NCI-H345 treated with DMSO at 0.1 percent for 48 hours (cell line): Measurements from ENCODE around the gene PLBD1.

Experiments
- DNase-seq: peaks from one replicate; lab custom pipeline; 2025; ENCODE audit not compliant: unreplicated experiment; lab: John Stamatoyannopoulos, UW

The PLBD1 gene

DNA sequence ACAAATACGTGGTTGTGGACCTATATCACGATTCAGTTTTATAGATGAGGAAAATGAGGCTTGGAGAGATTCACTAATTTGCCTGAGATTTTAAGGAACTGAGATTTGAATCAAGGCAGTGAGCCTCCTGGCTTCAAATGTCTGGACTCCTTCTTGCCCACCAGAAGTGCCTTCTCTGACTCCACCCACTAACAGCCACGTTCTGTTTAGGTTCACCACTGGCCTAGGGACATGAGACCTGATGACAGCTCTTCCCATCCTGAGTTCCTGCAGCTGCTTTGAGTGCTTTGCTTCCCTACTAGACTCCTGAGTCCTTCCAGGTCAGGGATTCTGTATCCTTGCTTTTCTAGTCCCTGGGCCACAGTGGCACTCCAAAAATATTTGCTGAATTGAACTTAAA lies 57.1 kb downstream of the PLBD1 start:
- no peak for DNase-seq

DNA sequence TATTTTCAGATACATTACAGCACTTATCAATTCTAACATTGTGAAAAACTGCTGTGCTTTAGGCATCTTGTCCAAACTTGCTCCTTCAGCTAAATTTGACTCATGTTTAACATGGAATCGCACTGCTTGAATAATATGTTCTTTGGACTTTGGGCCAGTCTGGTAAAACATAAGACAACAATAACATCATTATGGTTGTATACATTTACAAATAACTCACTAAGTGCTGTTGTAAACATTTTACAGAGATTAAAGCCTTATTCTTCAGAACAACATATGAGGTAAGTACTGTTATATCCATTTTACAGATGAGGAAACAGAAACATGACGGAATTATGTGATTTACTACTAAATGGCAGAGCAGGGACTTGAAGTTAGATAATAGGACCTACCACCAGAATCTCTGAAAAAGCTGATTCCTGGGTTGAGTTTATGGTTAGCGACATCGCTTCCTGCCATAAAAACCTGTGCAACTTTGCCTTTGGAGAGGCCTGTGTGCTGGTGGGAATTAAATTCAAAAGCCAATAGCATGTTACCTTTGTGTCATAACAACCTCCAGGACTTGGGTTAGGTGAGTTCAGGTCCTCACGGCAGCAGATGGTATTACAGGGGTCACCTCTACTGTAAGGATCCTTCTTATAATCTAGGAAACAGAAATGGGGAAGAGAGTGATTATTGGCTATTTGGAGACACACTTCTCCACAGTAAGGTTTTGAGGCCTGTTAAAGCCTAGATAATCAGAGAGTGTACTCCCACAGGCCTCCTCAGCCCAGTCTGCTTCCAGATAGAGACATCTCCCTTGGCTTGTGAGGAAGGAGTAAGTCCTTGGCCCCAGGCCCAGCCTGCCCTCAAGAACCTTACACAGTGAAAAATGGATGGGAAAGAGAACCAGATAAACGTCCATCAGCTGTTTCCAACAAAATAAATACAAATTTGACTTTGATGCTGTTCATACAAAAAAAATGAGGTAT lies 61.8 kb downstream of the PLBD1 start:
- no peak for DNase-seq

DNA sequence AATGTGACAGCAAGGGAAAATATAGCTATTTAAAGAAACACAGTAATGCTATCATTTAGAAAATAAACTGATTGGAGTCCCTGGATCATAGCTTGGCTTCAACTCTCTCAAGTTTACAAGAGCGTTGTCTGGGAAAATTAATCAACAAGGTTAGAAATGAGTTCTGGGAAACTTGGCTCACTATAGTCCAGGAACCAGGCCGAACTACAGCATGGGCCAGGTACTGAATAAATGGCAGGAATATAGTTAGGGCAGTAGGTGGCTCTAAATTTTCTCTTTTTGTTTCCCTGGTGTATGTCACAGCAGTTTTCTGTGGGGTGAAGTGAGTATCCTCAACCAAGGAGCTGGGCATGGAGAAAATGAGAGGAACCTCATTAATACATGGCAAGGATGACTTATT lies 72.4 kb downstream of the PLBD1 start:
- no peak for DNase-seq

DNA sequence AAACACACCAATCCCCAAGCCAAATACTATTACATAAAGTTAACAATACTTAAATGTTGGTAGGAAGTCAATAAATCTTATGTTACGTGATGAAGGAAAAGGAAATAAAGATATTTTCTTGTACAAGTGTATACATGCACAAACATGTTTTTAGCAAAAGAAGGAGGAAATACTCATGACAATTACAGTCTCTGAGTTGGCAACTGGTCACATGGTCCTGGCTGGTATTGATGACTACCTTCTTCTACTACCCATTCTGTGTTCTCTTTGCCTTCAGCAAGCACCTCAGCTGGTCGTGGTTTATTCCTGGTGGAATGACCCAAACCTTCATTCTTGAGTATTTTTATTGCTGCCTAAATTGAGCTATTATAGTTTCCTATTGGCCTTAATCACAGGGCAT lies 84.8 kb downstream of the PLBD1 start:
- no peak for DNase-seq

DNA sequence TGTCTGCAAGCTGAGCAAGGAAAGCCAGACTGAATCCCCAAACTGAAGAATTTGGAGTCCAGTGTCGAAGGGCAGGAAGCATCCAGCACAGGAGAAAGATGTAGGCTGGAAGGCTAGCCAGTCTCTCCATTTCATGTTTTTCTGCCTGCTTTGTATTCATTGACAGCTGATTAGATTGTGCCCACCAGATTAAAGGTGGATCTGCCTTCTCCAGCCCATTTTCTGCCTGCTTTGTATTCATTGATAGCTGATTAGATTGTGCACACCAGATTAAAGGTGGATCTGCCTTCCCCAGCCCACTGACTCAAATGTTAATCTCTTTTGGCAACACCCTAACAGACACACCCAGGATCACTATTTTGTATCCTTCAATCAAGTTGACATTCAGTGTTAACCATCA lies 85.3 kb downstream of the PLBD1 start:
- no peak for DNase-seq

DNA sequence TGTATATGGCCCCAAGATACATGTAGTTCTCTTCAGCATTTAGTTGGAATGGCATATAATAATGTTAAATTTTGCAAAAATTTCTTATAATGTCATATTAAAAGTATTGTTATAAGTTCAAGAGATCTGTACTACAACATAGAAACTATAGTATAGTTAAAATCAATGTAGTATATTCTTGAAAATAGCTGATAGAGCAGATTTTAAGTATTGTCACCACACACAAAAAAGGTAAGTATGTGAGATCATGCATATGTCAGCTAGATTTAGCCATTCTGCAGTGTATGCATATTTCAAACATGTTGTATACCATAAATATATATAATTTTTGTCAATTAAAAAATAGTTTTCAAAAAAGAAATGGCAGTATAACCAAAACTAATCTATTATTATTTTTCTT lies 86.5 kb downstream of the PLBD1 start:
- DNase-seq: no peak

DNA sequence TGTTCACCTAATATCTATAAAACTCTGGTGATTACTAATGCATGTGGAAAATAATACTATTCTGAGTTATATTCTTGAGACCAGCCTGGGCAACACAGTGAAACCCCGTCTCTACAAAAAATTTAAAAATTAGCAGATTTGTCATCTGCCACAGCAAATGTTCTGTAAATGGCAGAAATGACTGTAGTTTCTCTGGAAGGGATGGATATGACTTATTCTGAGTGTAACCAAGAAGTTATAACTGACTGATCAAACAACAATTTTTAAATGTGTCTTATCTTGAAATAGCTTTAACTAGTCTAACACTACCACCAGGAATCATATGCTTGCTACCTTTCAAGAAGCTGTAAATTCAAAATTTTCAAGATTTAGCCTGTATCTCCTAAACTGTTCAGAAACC lies 88.7 kb downstream of the PLBD1 start:
- DNase-seq: no peak

DNA sequence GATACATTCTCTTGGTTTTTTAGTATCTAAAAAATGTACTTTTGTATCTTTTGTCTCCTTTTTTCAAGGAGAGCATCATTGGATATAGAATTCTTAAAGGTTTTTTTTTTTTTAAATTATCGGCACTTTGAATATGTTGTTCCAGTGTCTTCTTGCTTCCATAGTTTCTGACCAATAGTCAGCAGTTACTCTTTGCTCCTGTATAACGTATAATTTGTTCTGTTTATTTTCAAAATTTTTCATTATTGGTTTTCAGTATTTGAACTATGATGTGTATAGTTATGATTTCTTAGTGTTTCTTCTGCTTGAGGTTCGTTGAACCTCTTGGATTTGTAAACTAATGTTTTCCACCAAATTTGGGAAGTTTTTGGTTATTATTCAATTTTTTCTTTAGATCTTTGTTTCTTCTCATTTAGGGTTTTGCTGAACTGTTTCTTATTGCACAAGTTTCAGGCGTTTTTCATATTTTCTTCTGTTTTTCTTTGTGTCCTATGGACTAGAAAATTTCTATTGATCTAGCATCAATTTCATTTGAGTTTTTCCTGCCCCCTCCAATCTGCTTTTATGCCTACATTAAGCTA lies 93.9 kb downstream of the PLBD1 start:
- no peak for DNase-seq

DNA sequence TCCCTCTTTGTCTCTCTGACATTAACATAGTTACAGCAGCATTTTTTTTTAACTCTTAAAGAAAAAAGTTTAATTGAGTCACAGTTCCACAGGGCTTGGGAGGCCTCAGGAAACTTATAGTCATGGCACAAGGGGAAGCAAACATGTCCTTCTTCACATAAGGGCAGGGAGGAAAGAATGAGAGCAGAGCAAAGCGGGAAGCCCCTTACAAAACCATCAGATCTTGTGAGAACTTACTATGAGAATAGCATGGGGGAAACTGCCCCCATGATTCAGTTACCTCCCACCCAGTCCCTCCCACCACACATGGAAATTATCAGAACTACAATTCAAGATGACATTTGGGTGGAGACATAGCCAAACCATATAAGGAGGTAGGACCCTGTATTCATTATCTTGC lies 96.2 kb downstream of the PLBD1 start:
- no peak for DNase-seq

DNA sequence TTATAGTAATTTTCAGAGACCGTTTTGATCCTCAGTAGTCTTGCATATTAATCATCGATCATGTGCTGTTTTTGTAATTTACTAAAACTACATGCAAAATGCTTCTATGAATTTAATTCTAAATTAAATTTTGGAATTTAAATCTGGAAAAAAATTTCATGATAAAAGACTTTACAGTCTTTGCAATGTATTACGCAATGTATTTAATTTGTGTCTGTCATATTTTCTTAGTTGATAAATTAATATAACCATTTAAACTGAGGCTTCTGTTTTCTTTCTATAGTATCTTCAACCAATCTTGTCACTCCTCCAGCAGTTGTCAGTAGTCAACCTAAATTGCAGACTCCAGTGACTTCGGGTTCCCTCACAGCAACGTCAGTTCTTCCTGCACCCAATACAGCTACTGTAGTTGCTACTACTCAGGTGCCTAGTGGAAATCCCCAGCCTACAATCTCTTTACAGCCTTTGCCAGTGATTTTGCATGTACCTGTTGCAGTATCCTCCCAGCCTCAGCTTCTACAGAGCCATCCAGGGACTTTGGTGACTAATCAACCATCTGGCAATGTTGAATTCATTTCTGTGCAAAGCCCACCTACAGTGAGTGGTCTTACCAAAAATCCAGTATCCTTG lies 107.4 kb downstream of the PLBD1 start:
- DNase-seq: no peak

DNA sequence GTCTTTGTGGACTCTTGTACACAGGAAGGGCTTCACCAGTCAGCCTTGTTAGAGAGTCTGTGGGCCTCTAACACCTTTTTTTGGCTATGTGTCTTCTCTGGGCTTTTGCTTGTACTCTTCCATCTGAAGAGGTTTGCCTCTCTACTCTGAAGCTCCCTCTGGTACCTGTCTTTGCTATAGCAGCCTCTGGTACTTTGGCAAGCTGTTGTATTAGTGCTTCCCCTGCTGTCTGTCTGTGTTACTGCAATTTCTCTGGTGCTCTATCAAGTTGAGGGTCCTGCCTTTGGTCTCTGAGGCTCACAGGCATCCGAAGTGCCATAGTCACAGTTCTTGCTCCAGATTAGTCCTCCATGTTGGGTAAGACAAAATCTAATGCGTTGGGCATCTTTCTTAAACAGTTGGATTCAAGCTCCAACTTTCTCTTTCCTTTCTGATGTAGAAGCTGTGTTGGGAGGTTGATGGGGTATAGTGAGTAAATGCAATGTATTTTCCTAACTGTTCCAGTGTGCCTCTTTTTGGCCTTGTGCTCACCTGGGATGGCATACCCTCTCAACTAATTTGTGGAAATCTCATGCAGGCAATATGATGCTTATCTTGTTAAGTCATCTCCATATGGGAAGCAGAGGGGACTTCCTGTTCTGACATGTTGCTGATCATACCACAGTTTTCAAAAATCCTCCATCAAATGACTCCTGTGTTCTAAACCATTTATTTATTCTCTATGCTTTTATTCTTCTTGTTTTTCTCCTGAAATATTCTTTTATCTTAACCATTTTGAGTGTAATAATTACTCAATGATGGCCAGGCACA lies 113.4 kb downstream of the PLBD1 start:
- peak; percentile 30 for DNase-seq
